ENCODE measurements around the gene SRXN1.

The SRXN1 gene

GRCh38 chr20:637559-637958 is 15.4 kb downstream of the SRXN1 start:
- DNase-seq, result no peak

- peak in 1 of 56 donors; percentile 20 for DNase-seq
Observed at GRCh38 chr20:635893-636338, 17.1 kb downstream of the SRXN1 start.

GRCh38 chr20:635028-635892 is 17.7 kb downstream of the SRXN1 start:
- DNase-seq, result no peak

- peak in 47 of 56 donors; percentile 6 to 75 (median 43) for DNase-seq
Observed at GRCh38 chr20:634148-634925, 18.7 kb downstream of the SRXN1 start.

GRCh38 chr20:631101-631500 is 21.9 kb downstream of the SRXN1 start:
- no peak for DNase-seq

- DNase-seq, result no peak
Observed at GRCh38 chr20:626579-626978, 26.4 kb downstream of the SRXN1 start.

GRCh38 chr20:625360-625932 is 27.6 kb downstream of the SRXN1 start:
- no peak for DNase-seq

- no peak for DNase-seq
Observed at GRCh38 chr20:623704-624103, 29.3 kb downstream of the SRXN1 start.

GRCh38 chr20:623021-623420 is 30.0 kb downstream of the SRXN1 start:
- DNase-seq, result no peak

- no peak for DNase-seq
Observed at GRCh38 chr20:622161-622560, 30.8 kb downstream of the SRXN1 start.

GRCh38 chr20:621125-621756 is 31.8 kb downstream of the SRXN1 start:
- DNase-seq, result no peak

- no peak for DNase-seq
Observed at GRCh38 chr20:620246-620645, 32.8 kb downstream of the SRXN1 start.

GRCh38 chr20:618980-619379 is 34.0 kb downstream of the SRXN1 start:
- no peak for DNase-seq

GRCh38 chr20:617934-618690 is 34.9 kb downstream of the SRXN1 start:
- DNase-seq, result no peak

- DNase-seq, result no peak
Observed at GRCh38 chr20:615514-615913, 37.5 kb downstream of the SRXN1 start.

- DNase-seq, result no peak
Observed at GRCh38 chr20:611843-612185, 41.2 kb downstream of the SRXN1 start.

GRCh38 chr20:611047-611842 is 41.8 kb downstream of the SRXN1 start:
- no peak for DNase-seq

GRCh38 chr20:610130-611046 is 42.6 kb downstream of the SRXN1 start, which contains the start of gene TCF15:
TCF15 (minus strand) TSS chr20:610309; CDS start chr20:610237, 72 bp downstream.
- DNase-seq, result peak in 8 of 56 donors; percentile 2 to 22 (median 8)
